Stimulated activated CD4-positive, alpha-beta T cell treated with anti-CD3 and anti-CD28 coated beads, Interleukin-4, amount 100 ng/mL, for 48 hours (primary cell): ENCODE data around the gene OR56B4.

Experiments
- DNase-seq, 2 donors: peaks; one replicate each; pipeline ENCODE4 v3.0.0-alpha.2; 2020; ENCODE audit warnings: low read depth in 2 of 2

Gene OR56B4

DNA sequence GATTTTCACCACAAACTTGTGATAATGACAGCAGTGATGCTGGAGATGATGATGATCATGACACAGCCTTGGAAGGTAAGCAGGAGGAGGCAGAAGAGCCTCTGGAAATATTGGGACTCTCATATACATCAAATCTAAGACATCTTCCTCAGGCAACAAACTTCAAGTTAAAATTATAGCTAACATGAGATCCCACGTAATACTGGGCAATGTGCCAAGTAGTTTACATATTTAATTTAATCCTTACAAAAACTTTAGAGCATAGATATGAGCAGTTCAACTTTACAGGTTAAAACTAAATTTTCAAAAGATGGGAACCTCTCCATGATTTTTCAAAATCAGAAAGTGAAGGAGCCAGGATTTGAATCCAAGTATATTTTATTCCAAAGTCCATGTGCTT is 43.6 kb downstream of the OR56B4 start:
- no peak for DNase-seq

DNA sequence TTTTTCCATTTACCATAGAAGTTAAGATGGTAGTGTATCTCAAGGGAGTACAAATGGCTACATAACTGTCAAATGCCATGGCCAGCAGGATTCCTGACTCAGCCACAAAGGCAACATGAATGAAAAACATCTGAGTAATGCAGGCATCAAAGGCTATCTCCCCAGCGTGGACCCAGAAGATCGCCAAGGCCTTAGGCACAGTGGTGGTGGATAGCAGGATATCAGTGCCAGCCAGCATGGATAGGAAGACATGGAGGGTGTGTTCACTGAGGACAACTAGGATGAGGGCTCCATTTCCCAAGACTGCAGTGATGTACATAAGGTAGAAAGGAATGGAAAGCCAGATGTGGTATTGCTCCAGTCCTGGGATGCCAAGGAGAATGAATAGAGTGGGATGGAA is 44.6 kb downstream of the OR56B4 start:
- DNase-seq = no peak

DNA sequence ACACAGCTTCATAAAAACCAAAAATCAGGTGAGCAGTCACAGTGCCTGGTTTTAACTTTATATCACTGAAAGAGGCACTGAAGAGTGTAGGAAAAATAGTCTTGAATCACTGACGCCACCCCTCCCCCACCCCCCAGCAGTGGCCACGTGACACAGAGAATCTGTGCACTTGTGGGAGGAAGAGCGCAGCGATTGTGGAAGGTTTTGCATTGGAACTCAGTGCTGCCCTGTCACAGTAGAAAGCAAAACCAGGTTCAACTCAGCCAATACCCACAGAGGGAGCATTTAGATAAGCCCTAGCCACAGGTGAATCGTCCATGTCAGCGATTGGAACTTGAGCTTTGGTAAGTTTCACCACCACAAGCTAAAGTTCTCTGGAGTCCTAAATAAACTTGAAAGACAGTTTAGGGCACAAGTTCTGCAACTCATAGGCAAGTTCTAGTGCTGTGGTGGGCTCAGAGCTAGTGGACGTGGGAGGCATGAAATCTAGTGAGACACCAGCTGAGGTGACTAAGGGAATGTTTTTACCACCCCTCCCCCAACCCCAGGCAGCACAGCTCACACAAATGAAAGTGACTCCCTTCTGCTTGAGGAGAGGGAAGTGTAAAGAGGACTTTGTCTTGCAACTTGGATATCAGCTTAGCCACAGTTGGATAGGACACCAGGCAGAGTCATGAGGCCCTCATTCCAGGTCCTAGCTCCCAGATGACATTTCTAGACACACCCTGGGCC is 49.3 kb downstream of the OR56B4 start:
- no peak for DNase-seq
